ENCODE measurements around the gene GLIPR1L2.

DNA sequence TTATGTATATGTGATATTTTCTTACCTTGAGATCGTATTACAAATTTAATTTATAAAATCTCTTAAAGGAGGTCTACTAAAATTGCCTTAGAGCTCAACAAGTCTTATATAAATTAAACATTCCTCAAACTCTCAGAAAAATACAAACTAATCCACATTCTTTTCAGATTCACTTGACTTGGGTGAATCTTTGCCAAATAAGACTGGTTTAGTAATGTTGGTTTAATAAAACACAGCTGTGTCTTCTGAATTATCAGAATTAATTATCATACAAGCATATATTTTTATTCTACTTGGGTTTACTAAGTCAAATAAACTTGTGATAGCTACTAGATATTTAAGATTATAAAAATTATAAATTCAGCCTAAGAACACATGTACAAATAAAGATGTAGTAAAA is 13.3 kb downstream of the GLIPR1L2 start:
- no peak for TF ChIP-seq EZH2 (IDR thresholded peaks at IDR 0.05; ENCODE audit: low read depth, unreplicated experiment)
- no peak for TF ChIP-seq CTCF (conservative IDR thresholded peaks at IDR 0.05; ENCODE audit: low read depth in 2 of 2)
- TF ChIP-seq POLR2AphosphoS5 (IDR thresholded peaks at IDR 0.05; ENCODE audit: low read depth), result no peak
- no peak for TF ChIP-seq STAT1 (IDR thresholded peaks at IDR 0.05; ENCODE audit: unreplicated experiment)
- no peak for TF ChIP-seq EZH2phosphoT487 (IDR thresholded peaks at IDR 0.05; ENCODE audit: unreplicated experiment)
- TF ChIP-seq CREB1 (CRISPR knock-in tag; IDR thresholded peaks at IDR 0.05; ENCODE audit: low read depth), result no peak
- no peak for TF ChIP-seq JUNB (IDR thresholded peaks at IDR 0.05; ENCODE audit: unreplicated experiment)
- no peak for TF ChIP-seq ZNF331 (CRISPR knock-in tag; IDR thresholded peaks at IDR 0.05; ENCODE audit: low read depth)
- no peak for TF ChIP-seq REST (IDR thresholded peaks at IDR 0.05; ENCODE audit: unreplicated experiment)
- no peak for TF ChIP-seq NANOG (IDR thresholded peaks at IDR 0.05; ENCODE audit: borderline replicate concordance)

All from GM23338 (cell line).